ENCODE results near the gene CNTN2.

DNA sequence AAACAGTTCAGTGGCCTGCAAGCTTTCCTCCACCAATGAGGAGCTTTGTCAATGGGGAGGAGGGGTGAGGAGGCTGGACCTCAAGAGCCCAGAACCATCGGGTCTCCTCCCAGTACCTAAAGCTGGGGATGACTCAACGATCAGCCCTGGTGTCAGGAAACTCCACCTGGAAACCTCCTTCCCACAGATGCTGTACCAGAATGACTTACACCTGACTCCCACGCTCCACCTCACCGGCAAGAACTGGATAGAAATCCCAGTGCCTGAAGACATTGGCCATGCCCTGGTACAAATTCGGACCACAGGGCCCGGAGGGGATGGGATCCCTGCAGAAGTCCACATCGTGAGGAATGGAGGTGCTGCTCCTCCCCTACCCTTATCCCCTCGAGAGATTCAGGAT is 29.9 kb downstream of the CNTN2 start:
- TF ChIP-seq, protein P1, sequence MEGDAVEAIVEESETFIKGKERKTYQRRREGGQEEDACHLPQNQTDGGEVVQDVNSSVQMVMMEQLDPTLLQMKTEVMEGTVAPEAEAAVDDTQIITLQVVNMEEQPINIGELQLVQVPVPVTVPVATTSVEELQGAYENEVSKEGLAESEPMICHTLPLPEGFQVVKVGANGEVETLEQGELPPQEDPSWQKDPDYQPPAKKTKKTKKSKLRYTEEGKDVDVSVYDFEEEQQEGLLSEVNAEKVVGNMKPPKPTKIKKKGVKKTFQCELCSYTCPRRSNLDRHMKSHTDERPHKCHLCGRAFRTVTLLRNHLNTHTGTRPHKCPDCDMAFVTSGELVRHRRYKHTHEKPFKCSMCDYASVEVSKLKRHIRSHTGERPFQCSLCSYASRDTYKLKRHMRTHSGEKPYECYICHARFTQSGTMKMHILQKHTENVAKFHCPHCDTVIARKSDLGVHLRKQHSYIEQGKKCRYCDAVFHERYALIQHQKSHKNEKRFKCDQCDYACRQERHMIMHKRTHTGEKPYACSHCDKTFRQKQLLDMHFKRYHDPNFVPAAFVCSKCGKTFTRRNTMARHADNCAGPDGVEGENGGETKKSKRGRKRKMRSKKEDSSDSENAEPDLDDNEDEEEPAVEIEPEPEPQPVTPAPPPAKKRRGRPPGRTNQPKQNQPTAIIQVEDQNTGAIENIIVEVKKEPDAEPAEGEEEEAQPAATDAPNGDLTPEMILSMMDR (IDR thresholded peaks at IDR 0.05), result no peak
- TF ChIP-seq POLR2AphosphoS5 (IDR thresholded peaks at IDR 0.05) (no peak), POLR2A (IDR thresholded peaks at IDR 0.05) (no peak)

All from prostate gland (tissue), 2 donors.